ENCODE measurements around the gene RHEB.

- TF ChIP-seq CTCF (IDR thresholded peaks at IDR 0.05), result no peak
- TF ChIP-seq, protein P1, sequence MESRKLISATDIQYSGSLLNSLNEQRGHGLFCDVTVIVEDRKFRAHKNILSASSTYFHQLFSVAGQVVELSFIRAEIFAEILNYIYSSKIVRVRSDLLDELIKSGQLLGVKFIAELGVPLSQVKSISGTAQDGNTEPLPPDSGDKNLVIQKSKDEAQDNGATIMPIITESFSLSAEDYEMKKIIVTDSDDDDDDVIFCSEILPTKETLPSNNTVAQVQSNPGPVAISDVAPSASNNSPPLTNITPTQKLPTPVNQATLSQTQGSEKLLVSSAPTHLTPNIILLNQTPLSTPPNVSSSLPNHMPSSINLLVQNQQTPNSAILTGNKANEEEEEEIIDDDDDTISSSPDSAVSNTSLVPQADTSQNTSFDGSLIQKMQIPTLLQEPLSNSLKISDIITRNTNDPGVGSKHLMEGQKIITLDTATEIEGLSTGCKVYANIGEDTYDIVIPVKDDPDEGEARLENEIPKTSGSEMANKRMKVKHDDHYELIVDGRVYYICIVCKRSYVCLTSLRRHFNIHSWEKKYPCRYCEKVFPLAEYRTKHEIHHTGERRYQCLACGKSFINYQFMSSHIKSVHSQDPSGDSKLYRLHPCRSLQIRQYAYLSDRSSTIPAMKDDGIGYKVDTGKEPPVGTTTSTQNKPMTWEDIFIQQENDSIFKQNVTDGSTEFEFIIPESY (IDR thresholded peaks at IDR 0.05; ENCODE audit: borderline replicate concordance, low read depth), result no peak
- no peak for TF ChIP-seq REST (IDR thresholded peaks at IDR 0.05; ENCODE audit: low read depth, low read length)
Observed at GRCh38 chr7:151423226-151423625, 96.5 kb downstream of the RHEB start.
